ENCODE data around the gene LRRFIP2. TPM values are rescaled to one million over a fixed set of nuclear protein-coding genes. Genes with fewer than 3 reads are reported as not detected.

The LRRFIP2 gene
- total RNA-seq, 4 donors from 2014 or later: 152 to 166 (median 152) TPM

- H3K4me3 ChIP-seq: no peak overlapping the region
- DNase-seq: no peak
- no peaks in the 10 kb centered on the region for H3K4me1 ChIP-seq
- H3K36me3 ChIP-seq: peaks cover 0 to 86% (median 0%) of the 10 kb centered on the region in 3 donors
- no peaks in the 10 kb centered on the region for H3K9me3 ChIP-seq
- no peak overlapping the region for H3K27ac ChIP-seq
- no peaks in the 10 kb centered on the region for H3K27me3 ChIP-seq
- no peak for TF ChIP-seq CTCF (IDR thresholded peaks at IDR 0.05)
- no peak for TF ChIP-seq POLR2A (IDR thresholded peaks at IDR 0.05)
Measured at GRCh38 chr3:37075955-37076354, 98.4 kb downstream of the LRRFIP2 start.

- Histone ChIP-seq H3K9me3 (no peaks in the 10 kb centered on the region), H3K27me3 (no peaks in the 10 kb centered on the region), H3K27ac (no peak overlapping the region), H3K4me3 (no peak overlapping the region), H3K36me3 (peaks cover 0 to 75% (median 0%) of the 10 kb centered on the region in 3 donors), H3K4me1 (no peaks in the 10 kb centered on the region)
- TF ChIP-seq POLR2A (IDR thresholded peaks at IDR 0.05) (no peak), CTCF (IDR thresholded peaks at IDR 0.05) (no peak)
- DNase-seq: no peak
Measured at GRCh38 chr3:37074178-37074577, 100.2 kb downstream of the LRRFIP2 start.

- no peak overlapping the region for H3K4me3 ChIP-seq
- no peaks in the 10 kb centered on the region for H3K4me1 ChIP-seq
- no peaks in the 10 kb centered on the region for H3K9me3 ChIP-seq
- no peak for DNase-seq
- no peak overlapping the region for H3K27ac ChIP-seq
- peaks cover 0 to 71% (median 0%) of the 10 kb centered on the region in 3 donors for H3K36me3 ChIP-seq
- no peaks in the 10 kb centered on the region for H3K27me3 ChIP-seq
- no peak for TF ChIP-seq POLR2A (IDR thresholded peaks at IDR 0.05)
- no peak for TF ChIP-seq CTCF (IDR thresholded peaks at IDR 0.05)
Measured at GRCh38 chr3:37072892-37073291, 101.5 kb downstream of the LRRFIP2 start.

- no peak overlapping the region for H3K4me3 ChIP-seq
- H3K36me3 ChIP-seq: peaks cover 0 to 62% (median 0%) of the 10 kb centered on the region in 3 donors
- H3K9me3 ChIP-seq: no peaks in the 10 kb centered on the region
- DNase-seq: no peak
- H3K27ac ChIP-seq: no peak overlapping the region
- TF ChIP-seq POLR2A (IDR thresholded peaks at IDR 0.05): no peak
- TF ChIP-seq CTCF (IDR thresholded peaks at IDR 0.05): no peak
- H3K4me1 ChIP-seq: no peaks in the 10 kb centered on the region
- H3K27me3 ChIP-seq: no peaks in the 10 kb centered on the region
Measured at GRCh38 chr3:37071921-37072320, 102.5 kb downstream of the LRRFIP2 start.

- H3K36me3 ChIP-seq: peaks cover 0 to 51% (median 0%) of the 10 kb centered on the region in 3 donors
- no peak for DNase-seq
Measured at GRCh38 chr3:37068031-37068430, 106.4 kb downstream of the LRRFIP2 start.

More at GRCh38 chr3:37068031-37068430, 106.4 kb downstream of the LRRFIP2 start:
- no peaks in the 10 kb centered on the region for H3K4me1 ChIP-seq
- no peaks in the 10 kb centered on the region for H3K9me3 ChIP-seq
- TF ChIP-seq POLR2A (IDR thresholded peaks at IDR 0.05): no peak
- TF ChIP-seq CTCF (IDR thresholded peaks at IDR 0.05): no peak
- H3K27ac ChIP-seq: no peak overlapping the region
- no peaks in the 10 kb centered on the region for H3K27me3 ChIP-seq
- H3K4me3 ChIP-seq: no peak overlapping the region
